ENCODE measurements around the gene ICAM1. TPM values are rescaled to one million over a fixed set of nuclear protein-coding genes. Genes with fewer than 3 reads are reported as not detected.

Gene ICAM1
- total and polyA plus RNA-seq, 11 donors: 6.0 to 87.6 (median 9.7) TPM

DNA sequence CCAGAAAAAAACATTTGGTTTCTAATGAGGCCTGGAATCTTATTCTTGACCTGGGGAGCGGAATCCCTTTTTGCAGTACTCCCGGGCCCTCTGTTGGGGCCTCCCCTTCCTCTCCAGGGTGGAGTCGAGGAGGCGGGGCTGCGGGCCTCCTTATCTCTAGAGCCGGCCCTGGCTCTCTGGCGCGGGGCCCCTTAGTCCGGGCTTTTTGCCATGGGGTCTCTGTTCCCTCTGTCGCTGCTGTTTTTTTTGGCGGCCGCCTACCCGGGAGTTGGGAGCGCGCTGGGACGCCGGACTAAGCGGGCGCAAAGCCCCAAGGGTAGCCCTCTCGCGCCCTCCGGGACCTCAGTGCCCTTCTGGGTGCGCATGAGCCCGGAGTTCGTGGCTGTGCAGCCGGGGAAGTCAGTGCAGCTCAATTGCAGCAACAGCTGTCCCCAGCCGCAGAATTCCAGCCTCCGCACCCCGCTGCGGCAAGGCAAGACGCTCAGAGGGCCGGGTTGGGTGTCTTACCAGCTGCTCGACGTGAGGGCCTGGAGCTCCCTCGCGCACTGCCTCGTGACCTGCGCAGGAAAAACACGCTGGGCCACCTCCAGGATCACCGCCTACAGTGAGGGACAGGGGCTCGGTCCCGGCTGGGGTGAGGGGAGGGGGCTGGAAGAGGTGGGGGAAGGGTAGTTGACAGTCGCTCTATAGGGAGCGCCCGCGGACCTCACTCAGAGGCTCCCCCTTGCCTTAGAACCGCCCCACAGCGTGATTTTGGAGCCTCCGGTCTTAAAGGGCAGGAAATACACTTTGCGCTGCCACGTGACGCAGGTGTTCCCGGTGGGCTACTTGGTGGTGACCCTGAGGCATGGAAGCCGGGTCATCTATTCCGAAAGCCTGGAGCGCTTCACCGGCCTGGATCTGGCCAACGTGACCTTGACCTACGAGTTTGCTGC lies 16.1 kb downstream of the ICAM1 start, which contains the start of gene ICAM4:
TSS of gene ICAM4 (plus strand) at position 153 of the 935 bp plus-strand sequence. CDS start at position 211, 58 bp downstream.
- peaks cover 4 to 76% (median 54%) of the 10 kb centered on the region in 12 donors for H3K4me1 ChIP-seq
- peak; percentile 84 to 92 (median 85) for DNase-seq
- ATAC-seq: peak; percentile 70 to 85 (median 71)
- TF ChIP-seq CTCF (IDR thresholded peaks at IDR 0.05) (no peak), POLR2A (IDR thresholded peaks at IDR 0.05) (no peak)
- no peaks in the 10 kb centered on the region for H3K9me3 ChIP-seq
- H3K4me3 ChIP-seq: peak within 1 kb of the TSS in 9 of 12 donors; percentile 28 to 45 (median 39)
- intact Hi-C loops (cut with DNase I): loop anchor here in 1 of 10 donors (5.0 kb wide), 1 partner anchor 45 kb away; the partner anchor contains the start of gene RAVER1
- 2 to 4% (median 3%) methylated on average over 43 to 59 of the region's 59 CpGs for WGBS, 4 donors
- H3K36me3 ChIP-seq: peaks cover 0 to 41% (median 27%) of the 10 kb centered on the region in 9 donors
- H3K27ac ChIP-seq: peak within 1 kb of the TSS in 10 of 12 donors; percentile 14 to 76 (median 50)
- H3K27me3 ChIP-seq: peaks cover 12 to 55% (median 44%) of the 10 kb centered on the region in 9 donors

DNA sequence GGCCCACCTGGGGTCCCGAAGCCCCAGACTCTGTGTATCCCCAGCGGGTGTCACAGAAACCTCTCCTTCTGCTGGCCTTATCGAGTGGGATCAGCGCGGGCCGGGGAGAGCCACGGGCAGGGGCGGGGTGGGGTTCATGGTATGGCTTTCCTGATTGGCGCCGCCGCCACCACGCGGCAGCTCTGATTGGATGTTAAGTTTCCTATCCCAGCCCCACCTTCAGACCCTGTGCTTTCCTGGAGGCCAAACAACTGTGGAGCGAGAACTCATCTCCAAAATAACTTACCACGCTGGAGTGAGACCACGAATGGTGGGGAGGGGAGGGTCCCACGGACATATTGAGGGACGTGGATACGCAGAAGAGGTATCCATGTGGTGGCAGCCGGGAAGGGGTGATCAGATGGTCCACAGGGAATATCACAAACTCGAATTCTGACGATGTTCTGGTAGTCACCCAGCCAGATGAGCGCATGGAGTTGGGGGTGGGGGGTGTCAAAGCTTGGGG lies 17.8 kb downstream of the ICAM1 start:
- H3K4me1 ChIP-seq: peaks cover 5 to 92% (median 61%) of the 10 kb centered on the region in 12 donors
- TF ChIP-seq CTCF (IDR thresholded peaks at IDR 0.05) (no peak), POLR2A (IDR thresholded peaks at IDR 0.05) (no peak)
- peaks cover 24 to 71% (median 60%) of the 10 kb centered on the region in 9 donors for H3K27me3 ChIP-seq
- 8 to 13% (median 11%) methylated on average over 18 to 23 of the region's 23 CpGs for WGBS, 4 donors
- peak overlapping the region in 8 of 12 donors; percentile 21 to 60 (median 35) for H3K4me3 ChIP-seq
- H3K9me3 ChIP-seq: no peaks in the 10 kb centered on the region
- H3K27ac ChIP-seq: no peak overlapping the region
- intact Hi-C loops (cut with DNase I): loop anchor here in 1 of 10 donors (5.0 kb wide), 1 partner anchor 44 kb away; the partner anchor contains the start of gene RAVER1
- peaks cover 0 to 25% (median 21%) of the 10 kb centered on the region in 9 donors for H3K36me3 ChIP-seq
- ATAC-seq (no peak), DNase-seq (no peak)

- Histone ChIP-seq H3K4me3 (peak overlapping the region in 10 of 12 donors; percentile 20 to 60 (median 35)), H3K4me1 (peaks cover 5 to 93% (median 61%) of the 10 kb centered on the region in 12 donors), H3K9me3 (no peaks in the 10 kb centered on the region), H3K27ac (no peak overlapping the region), H3K36me3 (peaks cover 0 to 19% (median 16%) of the 10 kb centered on the region in 9 donors), H3K27me3 (peaks cover 30 to 77% (median 66%) of the 10 kb centered on the region in 9 donors)
- ATAC-seq (no peak), DNase-seq (peak in 2 of 5 donors; percentile 11 to 60)
- TF ChIP-seq POLR2A (IDR thresholded peaks at IDR 0.05): no peak
- TF ChIP-seq CTCF (IDR thresholded peaks at IDR 0.05): no peak
- 1 to 2% (median 1%) methylated on average over 37 to 50 of the region's 50 CpGs for WGBS, 4 donors
- intact Hi-C loops (cut with DNase I): loop anchor here in 1 of 10 donors (5.0 kb wide), 1 partner anchor 43 kb away; the partner anchor contains the start of gene RAVER1
Observed at GRCh38 chr19:10289167-10289835, 18.4 kb downstream of the ICAM1 start.

All from heart left ventricle (tissue), 16 donors.